ENCODE data around the gene SLCO2B1.

The SLCO2B1 gene

GRCh38 chr11:75152090-75152489 is 1.2 kb downstream of the SLCO2B1 start:
- Histone ChIP-seq H3K27me3 (ENCODE audit: insufficient read depth, poor library complexity, severe bottlenecking) (no peaks in the 10 kb centered on the region), H3K27ac (ENCODE audit: poor library complexity, severe bottlenecking) (no peak overlapping the region), H3K4me1 (ENCODE audit: insufficient read depth, poor library complexity, severe bottlenecking) (no peaks in the 10 kb centered on the region), H3K36me3 (ENCODE audit: low read depth) (no peaks in the 10 kb centered on the region), H3K4me3 (ENCODE audit: severe bottlenecking) (no peak overlapping the region), H3K9me3 (ENCODE audit: severe bottlenecking) (no peaks in the 10 kb centered on the region)
- TF ChIP-seq CTCF (IDR thresholded peaks at IDR 0.05; ENCODE audit: poor library complexity, severe bottlenecking): no peak
- no peak for DNase-seq (ENCODE audit: low spot score)
- ATAC-seq (ENCODE audit: low read depth): no peak

GRCh38 chr11:75152651-75153427 is 1.9 kb downstream of the SLCO2B1 start:
- H3K4me1 ChIP-seq (ENCODE audit: insufficient read depth, poor library complexity, severe bottlenecking): no peaks in the 10 kb centered on the region
- no peak overlapping the region for H3K27ac ChIP-seq (ENCODE audit: poor library complexity, severe bottlenecking)
- no peaks in the 10 kb centered on the region for H3K36me3 ChIP-seq (ENCODE audit: low read depth)
- ATAC-seq (ENCODE audit: low read depth): no peak
- H3K4me3 ChIP-seq (ENCODE audit: severe bottlenecking): no peak overlapping the region
- no peaks in the 10 kb centered on the region for H3K27me3 ChIP-seq (ENCODE audit: insufficient read depth, poor library complexity, severe bottlenecking)
- no peak for TF ChIP-seq CTCF (IDR thresholded peaks at IDR 0.05; ENCODE audit: poor library complexity, severe bottlenecking)
- DNase-seq (ENCODE audit: low spot score): no peak
- H3K9me3 ChIP-seq (ENCODE audit: severe bottlenecking): no peaks in the 10 kb centered on the region

GRCh38 chr11:75154646-75155569 is 4.0 kb downstream of the SLCO2B1 start:
- Histone ChIP-seq H3K9me3 (ENCODE audit: severe bottlenecking) (no peaks in the 10 kb centered on the region), H3K4me3 (ENCODE audit: severe bottlenecking) (no peak overlapping the region), H3K27ac (ENCODE audit: poor library complexity, severe bottlenecking) (no peak overlapping the region), H3K4me1 (ENCODE audit: insufficient read depth, poor library complexity, severe bottlenecking) (no peaks in the 10 kb centered on the region), H3K27me3 (ENCODE audit: insufficient read depth, poor library complexity, severe bottlenecking) (no peaks in the 10 kb centered on the region), H3K36me3 (ENCODE audit: low read depth) (no peaks in the 10 kb centered on the region)
- ATAC-seq (ENCODE audit: low read depth) (no peak), DNase-seq (ENCODE audit: low spot score) (no peak)
- no peak for TF ChIP-seq CTCF (IDR thresholded peaks at IDR 0.05; ENCODE audit: poor library complexity, severe bottlenecking)

- DNase-seq (ENCODE audit: low spot score) (no peak), ATAC-seq (ENCODE audit: low read depth) (no peak)
- no peak overlapping the region for H3K27ac ChIP-seq (ENCODE audit: poor library complexity, severe bottlenecking)
Measured at GRCh38 chr11:75155570-75156422, 4.9 kb downstream of the SLCO2B1 start.

More at GRCh38 chr11:75155570-75156422, 4.9 kb downstream of the SLCO2B1 start:
- no peaks in the 10 kb centered on the region for H3K4me1 ChIP-seq (ENCODE audit: insufficient read depth, poor library complexity, severe bottlenecking)
- H3K4me3 ChIP-seq (ENCODE audit: severe bottlenecking): no peak overlapping the region
- no peaks in the 10 kb centered on the region for H3K9me3 ChIP-seq (ENCODE audit: severe bottlenecking)
- H3K27me3 ChIP-seq (ENCODE audit: insufficient read depth, poor library complexity, severe bottlenecking): no peaks in the 10 kb centered on the region
- no peak for TF ChIP-seq CTCF (IDR thresholded peaks at IDR 0.05; ENCODE audit: poor library complexity, severe bottlenecking)
- no peaks in the 10 kb centered on the region for H3K36me3 ChIP-seq (ENCODE audit: low read depth)
